Prostate gland (tissue), 1 donor: ENCODE measurements around the gene CMSS1.

Experiments
- POLR2A ChIP-seq: fragments of 450-650 bp; IDR thresholded peaks from one replicate; pipeline ENCODE4 v1.6.1; 2016; ENCODE audit warnings: antibody characterized with exemption, mild to moderate bottlenecking
- POLR2AphosphoS5 ChIP-seq: sonication (generic); formaldehyde crosslinking; IDR thresholded peaks from one replicate; pipeline ENCODE4 v1.6.1; 2017; ENCODE audit warnings: antibody characterized with exemption

GRCh38 chr3:100197876-100198275 lies 380.2 kb downstream of the CMSS1 start:
- no peak for TF ChIP-seq POLR2A
- TF ChIP-seq POLR2AphosphoS5: no peak
